GM12892 (cell line): Measurements from ENCODE around the gene TENM3.

Experiments
- POLR2A ChIP-seq: IDR thresholded peaks from 2 replicates; pipeline ENCODE4 v1.6.1; 2011; ENCODE audit warnings: low read depth, low read length, control low read depth
- POLR2AphosphoS5 ChIP-seq: IDR thresholded peaks from 2 replicates; pipeline ENCODE4 v1.6.1; 2011; ENCODE audit warnings: low read depth, low read length, control low read depth

DNA sequence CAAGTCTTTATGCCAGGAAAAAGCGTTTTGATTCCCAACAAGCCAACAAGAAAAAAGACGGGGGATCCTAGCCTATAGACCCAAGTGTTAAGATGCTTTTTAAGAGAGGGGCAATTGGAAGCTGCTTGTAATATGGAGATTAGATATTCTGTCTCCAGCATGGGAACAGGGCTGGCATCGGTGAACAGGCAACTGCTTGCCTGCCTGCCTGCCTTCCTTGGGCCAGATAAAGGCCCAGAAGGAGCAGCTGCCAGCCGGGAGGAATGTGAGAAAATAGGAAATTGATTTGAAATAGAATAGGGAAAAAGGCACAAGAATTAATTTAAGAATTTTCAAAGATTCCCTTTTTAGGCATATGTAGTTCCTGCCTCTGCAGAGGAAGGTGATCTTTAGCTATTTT is 192.2 kb downstream of the TENM3 start:
- TF ChIP-seq POLR2AphosphoS5 (no peak), POLR2A (no peak)
